ENCODE data around the gene ARHGAP24. TPM values are rescaled to one million over a fixed set of nuclear protein-coding genes. Genes with fewer than 3 reads are reported as not detected.
A peak's percentile ranks its signal among the peaks of the same experiment; 100 is the strongest.
"Not testable (repeated sequence)": the region's sequence is repeated elsewhere in the genome, so short reads cannot be mapped to it uniquely, and the experiment has no call there.

ARHGAP24 gene
- total RNA-seq, 1 donor from 2014 or later = 34.2 TPM

DNA sequence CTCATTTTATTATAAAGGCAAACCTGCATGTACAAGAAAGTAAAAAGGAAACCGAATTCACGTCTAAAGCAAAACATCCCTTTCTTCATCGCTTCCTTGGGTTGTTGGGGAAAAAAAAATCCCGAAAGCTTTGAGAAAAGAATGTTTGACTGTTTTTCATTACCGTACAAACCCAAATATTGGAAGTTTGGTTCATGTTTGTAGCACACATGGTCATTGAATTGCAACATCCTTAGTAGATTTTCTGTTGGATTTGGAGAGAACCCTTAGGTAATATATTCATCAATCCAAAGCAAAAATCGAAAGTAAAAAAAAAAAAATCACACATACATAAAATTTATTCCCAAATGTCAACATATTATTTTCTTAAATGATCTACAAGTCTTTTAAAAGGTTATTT is 464.6 kb downstream of the ARHGAP24 start:
- DNase-seq (ENCODE audit: extremely low read depth, low read depth, low spot score) = no peak

DNA sequence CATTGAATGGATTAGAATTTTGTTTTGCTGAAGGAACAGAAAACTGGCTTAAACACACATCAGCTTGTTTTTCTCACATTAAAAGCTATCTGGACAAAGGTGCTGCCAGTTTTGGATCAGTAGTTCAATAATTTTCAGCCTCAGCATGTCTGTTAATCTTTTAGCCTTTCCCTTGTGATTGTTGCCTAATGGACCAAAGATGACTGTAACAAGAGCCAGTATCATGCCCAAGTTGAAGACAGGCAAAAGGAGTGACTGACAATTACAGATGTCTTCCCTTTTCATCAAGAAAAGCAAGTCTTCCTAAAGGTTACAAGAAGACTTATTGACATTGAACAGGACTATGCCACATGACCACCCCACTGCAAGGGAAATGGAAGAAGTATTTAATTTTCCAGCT is 465.2 kb downstream of the ARHGAP24 start:
- DNase-seq (ENCODE audit: extremely low read depth, low read depth, low spot score) = no peak

DNA sequence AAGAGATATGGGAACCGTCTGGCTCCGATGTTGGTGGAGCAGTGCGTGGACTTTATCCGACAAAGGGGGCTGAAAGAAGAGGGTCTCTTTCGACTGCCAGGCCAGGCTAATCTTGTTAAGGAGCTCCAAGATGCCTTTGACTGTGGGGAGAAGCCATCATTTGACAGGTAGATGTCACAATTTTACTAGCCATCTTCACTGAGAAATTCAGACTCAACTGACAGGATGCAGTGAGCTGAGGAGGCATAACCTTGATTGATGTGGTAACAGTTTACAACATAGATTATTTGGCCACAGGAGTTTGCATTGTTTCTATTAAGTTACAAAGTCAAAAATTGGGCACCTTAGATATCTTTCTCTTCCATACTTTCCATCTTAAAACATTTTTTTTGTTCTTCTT is 467.2 kb downstream of the ARHGAP24 start:
- no peak for DNase-seq (ENCODE audit: extremely low read depth, low read depth, low spot score)

DNA sequence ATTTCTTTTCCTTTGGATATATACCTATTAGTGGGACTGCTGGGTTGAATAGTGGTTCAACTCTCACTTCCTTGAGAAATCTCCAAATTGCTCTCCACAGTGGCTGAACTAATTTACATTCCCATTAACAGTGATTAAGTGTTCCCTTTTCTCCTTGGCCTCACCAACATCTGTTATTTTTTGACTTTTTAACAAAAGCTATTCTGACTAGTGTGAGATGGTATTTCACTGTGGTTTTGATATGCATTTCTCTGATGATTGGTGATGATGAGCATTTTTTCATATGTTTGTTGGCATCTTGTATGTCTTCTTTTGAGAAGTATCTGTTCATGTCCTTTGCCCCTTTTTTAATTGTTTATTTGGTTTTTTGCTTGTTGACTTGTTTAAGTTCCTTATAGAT is 471.9 kb downstream of the ARHGAP24 start:
- no peak for DNase-seq (ENCODE audit: extremely low read depth, low read depth, low spot score)

DNA sequence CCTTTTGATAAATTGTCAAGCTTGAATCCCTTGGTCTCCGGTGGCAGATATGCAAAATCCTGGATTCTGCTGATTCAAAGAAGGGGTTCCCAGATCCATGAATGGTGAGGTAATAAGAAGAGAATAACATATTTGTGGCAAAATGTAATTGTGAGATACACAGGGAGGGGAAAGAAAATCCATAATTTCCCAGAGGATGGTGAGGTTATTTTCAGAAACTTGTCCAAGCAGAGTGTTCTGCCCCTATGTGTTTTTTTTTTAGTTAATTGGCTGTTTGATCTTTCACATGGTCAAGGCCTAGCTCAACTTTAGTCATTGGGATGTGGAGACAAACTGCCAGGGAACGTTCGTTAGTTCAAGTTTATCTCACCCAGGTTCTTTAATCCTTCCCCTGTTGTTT is 476.1 kb downstream of the ARHGAP24 start:
- DNase-seq (ENCODE audit: extremely low read depth, low read depth, low spot score) = no peak

DNA sequence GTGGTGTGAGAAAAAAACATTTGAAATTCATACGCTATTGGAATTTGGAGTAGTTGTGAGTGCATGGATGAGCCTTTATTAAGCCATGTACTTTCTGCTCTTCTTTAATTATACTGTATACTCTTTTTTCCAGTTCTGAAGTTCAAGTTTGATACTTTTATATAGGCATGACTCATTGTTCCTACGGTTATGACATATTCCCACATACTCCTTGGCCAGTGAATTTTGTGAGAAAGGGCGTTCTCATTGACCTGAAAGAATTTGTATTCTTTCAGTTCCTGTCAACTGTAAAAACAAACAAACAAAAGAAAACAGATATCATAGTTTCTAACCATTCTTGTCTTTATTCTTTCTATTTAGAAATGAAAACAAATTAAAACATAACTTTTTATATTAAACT is 477.6 kb downstream of the ARHGAP24 start:
- peak; percentile 65 for DNase-seq (ENCODE audit: extremely low read depth, low read depth, low spot score)

DNA sequence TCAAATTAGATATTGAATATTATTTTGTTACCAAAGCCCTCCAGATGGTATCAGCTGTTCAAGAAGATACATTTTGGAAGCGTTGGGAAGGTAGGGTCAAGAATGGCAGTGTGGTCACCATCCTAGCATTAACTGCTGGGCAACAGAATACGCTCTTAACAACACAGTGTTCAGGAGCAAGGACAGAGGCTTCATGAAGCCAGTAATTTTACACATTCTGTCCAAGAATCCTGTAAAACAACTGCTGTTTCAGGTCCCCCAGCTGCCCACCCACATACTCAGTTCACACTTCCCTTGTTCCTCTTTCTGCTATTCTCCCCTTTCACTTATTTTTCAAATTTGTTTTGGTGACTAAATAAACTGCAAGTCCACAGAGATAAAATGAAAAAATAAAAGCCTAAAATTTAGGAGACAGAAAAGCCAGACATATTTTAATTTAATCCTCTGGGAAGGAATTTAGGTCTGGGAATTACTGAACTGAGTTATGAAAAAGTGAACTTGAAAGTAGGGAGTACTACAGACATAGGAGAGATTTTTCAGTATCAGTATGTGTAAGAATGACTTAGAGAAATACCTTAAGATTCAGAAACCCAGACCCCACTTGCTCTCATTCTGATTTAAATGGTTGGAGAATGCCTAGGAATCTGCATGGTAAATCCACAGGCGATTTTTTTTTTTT is 478.2 kb downstream of the ARHGAP24 start:
- no peak for DNase-seq (ENCODE audit: extremely low read depth, low read depth, low spot score)

DNA sequence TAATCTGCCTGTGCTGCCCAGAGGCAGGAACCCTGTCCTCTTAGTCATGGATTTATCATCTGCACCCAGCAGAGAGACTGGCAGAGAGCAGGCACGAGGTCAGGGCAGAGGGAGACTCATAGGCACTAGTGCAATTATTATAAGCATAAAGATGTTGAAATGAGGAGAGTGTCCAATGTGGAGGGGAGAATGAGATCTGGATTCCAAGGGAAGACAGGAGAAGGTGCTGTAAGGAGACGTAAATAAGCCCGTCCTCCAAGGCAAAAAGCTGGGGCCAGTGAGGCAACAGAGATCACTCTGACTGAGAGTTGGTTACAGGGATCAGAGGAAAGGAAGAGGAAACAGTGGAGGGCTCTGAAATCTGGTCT is 478.7 kb downstream of the ARHGAP24 start:
- no peak for DNase-seq (ENCODE audit: extremely low read depth, low read depth, low spot score)

DNA sequence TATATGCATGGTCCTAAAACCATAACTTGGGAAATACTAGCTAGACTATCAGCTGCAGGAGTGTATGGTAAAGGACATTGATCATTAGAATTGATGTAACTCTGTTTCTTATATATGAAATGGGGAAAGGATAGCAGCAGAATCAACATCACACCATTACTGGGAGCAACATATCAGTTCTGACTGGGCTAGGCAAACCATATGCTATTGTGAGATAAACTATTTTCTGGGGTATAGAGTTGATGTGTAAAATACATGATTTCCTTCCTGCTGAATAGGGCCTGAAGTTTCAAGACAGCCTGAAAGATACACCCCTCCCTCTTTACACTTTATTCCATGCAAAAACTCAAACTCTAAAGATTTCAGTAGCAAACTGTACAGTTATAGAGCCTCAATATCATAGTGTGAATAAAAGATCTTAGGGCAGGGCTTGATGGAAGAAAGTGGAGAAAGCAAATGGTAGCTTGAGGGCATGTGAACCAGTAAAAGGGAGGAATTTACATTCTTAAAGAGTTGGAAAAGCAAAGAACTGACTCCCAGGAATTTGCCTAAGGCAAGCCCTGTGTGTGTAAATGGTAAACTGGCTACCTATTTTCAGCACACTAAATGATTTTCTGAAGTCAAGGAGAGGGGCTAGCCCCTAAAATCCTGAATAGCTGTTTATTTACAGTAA is 480.8 kb downstream of the ARHGAP24 start:
- no peak for DNase-seq (ENCODE audit: extremely low read depth, low read depth, low spot score)

DNA sequence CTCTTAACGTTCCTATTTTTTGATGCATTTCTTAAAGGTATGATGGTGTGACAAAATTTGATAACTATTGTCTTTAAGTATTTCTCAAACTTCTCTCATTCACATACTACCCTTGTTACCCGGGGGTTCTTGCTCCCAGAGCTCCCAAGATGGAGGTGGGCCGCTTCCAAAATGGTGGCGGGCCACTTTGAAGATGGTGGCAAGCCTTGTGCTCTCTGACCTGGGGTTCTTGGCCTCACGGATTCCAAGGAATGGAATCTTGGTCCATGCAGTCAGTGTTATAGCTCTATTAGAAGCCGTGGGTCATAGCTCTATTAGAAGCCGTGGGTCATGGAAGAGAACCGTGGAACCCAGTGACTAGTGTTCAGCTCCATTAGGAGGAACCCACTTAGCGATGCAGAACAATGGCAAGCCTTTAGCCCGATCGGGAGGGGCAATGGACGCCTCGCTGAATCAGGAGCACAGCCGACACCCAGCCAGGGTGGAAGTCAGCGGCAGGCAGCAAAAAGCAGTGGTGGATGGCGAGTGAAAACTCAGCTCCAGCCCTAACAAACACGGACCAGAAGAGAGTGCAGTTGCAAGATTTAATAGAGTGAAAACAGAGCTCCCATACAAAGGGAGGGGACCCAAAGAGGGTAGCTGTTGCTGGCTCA is 481.5 kb downstream of the ARHGAP24 start:
- DNase-seq (ENCODE audit: extremely low read depth, low read depth, low spot score) = no peak

DNA sequence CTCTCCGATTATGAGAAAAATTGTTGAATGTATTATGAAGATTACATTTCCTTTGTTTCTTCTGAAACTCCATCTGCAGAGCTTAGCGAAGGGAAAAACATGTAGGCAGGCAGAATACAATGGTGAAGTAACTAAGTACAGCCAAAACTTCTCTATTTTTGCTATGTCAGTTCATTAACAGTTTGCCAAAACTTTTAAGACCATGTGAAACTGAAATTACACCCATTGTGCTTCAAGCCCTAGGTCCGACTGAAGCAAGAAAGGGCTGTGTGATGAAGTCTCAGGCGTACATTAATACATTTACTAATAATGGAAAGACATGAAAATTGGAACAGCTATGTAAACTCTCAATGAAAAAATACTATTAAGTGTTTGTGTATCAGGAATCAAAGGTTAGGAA is 486.9 kb downstream of the ARHGAP24 start:
- no peak for DNase-seq (ENCODE audit: extremely low read depth, low read depth, low spot score)

DNA sequence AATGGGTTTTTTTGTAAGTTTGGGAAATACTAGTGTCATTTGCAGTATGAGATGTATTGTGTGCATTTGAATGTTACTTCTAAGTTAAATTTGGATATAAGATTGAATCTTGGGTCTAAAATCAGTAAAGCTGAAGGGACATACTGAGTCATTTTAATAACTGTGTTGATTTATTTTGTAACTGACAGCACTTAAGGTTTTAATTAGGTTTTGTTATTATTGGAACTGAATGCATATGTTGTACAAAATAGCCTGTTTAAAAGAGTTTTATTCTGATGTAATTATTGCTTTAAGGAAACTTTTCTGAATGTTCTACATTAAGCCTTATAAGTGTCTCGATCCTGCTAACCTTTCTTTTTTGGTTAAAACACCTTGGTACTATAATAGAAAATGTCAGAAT is 488.3 kb downstream of the ARHGAP24 start:
- no peak for DNase-seq (ENCODE audit: extremely low read depth, low read depth, low spot score)

DNA sequence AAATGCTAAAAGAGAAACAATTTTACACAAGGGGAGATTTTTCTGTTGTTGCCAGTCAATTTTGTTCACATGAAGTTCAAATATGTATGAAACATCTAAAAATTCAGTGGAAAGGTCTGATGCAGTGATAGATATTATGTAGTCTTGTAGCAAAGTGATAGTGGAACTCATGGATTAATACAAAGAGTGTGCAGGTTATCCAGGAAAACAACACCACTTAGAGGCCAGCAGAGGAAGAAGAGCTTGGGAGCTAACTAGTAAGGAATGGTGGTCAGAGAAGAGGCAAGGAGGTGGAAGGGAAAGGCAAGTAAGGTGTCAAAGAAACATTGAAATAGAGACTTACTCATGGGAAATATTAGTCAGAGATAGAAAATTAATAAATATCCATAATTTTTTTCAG is 489.3 kb downstream of the ARHGAP24 start:
- no peak for DNase-seq (ENCODE audit: extremely low read depth, low read depth, low spot score)

DNA sequence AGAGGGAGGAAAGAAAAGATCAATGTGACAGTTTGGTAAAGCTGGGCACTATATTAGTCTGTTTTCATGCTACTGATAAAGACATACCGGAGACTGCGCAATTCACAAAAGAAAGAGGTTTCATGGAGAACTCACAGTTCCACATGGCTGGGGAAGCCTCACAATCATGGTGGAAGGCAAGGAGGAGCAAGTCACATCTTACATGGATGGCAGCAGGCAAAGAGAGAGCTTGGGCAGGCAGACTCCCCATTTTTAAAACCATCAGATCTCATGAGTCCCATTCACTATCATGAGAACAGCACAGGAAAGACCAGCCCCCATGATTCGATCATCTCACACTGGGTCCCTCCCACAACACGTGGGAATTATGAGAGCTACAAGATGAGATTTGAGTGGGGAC is 490.1 kb downstream of the ARHGAP24 start:
- DNase-seq (ENCODE audit: extremely low read depth, low read depth, low spot score) = not testable (repeated sequence)

DNA sequence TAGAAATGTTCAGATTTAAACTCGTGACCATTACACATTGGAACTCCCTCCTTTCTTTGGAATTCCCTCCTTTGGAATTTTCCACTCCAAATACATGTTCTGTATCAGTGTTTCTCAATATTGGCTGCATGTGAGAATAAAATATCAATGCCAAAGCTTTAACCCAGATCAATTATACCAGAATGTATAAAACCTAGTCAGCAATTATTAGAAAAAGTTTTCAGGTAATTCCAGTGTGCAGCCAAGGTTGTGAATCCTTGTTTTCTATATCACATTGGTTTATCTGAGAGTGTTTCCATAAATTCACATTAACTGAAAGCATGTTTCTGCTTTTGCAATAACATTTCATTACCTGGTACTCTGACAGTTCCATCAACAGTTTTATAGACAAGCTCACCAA is 490.6 kb downstream of the ARHGAP24 start:
- no peak for DNase-seq (ENCODE audit: extremely low read depth, low read depth, low spot score)

DNA sequence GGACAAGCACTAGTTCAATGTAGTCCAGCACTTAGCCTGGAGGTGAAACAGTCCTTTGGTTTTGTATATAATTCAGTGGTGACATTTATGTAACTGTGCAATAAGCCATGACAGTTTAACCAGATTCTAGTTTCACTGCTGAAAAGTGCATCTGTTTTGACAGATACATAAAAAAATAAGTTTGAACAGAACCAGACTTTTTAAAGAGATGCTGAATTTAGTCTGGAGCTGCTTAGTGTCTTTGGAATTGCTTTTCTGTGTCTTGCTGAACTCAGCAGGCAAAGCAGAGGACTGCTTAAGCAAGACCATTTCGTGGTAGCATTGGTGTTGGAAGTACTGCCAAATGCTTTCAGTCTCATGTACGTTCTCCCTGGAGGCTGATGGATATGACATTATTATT is 491.4 kb downstream of the ARHGAP24 start:
- DNase-seq (ENCODE audit: extremely low read depth, low read depth, low spot score) = no peak

DNA sequence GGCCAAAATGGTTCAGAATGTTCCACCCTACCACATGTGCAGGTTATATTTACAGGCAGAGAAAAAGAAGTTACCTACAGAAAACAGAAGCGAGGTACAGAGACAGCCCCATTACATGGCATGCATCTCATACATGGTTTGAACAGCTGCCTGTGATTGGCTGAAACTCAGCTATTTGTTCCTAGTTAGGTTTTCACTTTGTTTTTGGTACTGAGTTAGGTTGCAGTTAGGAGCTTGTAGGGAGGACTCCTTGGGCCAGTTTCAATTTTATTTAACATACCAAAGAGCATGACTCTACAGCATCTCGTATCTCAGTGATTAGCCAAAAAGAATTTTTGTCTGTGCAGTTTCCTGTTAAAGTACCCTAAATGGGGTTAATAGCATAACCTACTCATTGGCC is 492.9 kb downstream of the ARHGAP24 start:
- no peak for DNase-seq (ENCODE audit: extremely low read depth, low read depth, low spot score)

DNA sequence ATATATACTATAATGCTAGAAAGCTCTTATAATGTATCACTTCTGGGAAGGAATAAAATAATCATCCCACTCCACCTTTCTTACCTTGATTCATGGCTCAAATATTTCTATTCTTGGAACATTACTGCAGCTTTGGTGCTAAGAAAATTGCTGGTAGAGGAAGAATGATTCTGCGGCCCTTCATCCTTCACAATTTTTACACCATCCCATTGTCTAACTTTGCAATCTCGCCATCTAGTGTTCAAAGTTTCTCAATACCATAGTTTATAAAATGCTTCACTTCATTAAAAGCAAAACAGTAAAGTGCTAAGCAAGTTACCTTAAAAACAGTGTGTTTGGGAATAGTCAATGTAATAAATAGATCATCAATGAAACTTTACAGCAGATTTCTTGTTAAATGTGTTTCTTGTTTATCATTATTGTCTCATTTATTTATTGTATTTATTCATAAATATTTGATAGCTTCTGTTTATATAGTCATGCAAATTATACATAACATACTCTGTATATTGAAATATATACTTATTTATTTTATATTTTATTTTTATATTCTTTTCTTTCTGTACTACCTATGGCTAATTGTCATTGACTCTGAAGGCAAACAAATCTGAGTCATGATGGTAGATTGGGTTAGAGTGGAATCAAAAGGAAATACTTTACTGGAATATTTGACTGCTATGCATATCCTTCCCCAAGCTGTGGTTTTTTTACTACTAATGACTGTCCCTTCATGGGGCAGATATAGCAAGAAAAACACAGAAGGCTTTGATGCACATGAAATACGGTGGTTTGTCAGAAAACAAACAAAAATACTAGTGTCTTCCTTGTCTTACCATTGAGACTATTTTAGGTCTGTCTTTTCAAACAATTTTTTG is 494.2 kb downstream of the ARHGAP24 start:
- DNase-seq (ENCODE audit: extremely low read depth, low read depth, low spot score) = peak; percentile 55

DNA sequence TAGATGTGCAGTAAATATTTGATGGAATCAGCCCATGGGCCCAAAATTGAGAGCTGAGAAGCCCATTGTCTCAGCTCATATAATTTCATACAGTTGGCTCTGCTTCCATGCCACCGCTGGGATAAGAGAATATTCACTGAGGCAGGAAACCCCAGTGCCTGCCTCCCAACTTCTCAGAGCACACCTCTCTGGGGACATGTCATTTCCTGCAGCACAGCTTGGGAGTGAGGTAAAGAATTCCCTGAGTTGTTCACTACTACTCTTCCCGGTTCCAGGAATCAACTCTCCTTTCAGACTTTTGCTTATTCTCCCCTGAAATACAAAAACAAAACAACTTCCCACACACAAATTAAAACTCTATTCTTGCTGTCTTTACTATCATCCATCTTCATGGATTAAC is 495.6 kb downstream of the ARHGAP24 start:
- DNase-seq (ENCODE audit: extremely low read depth, low read depth, low spot score) = no peak

DNA sequence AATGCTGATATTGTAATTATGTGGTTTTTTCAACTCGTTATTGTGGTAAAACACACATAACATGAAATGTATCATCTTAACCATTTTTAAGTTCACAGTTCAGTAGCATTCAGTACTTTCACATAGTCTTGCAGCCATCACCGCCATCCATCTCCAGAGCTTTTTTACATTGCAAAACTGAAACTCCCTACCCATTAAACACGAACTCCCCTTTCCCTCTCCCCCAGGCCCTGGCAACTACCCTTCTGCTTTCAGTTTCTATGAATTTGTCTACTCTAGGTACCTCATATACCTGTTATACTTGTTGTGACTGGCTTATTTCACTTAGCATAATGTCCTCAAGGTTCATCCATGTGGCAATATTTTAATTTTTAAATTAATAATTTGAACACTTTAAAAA is 504.3 kb downstream of the ARHGAP24 start:
- no peak for DNase-seq (ENCODE audit: extremely low read depth, low read depth, low spot score)

DNA sequence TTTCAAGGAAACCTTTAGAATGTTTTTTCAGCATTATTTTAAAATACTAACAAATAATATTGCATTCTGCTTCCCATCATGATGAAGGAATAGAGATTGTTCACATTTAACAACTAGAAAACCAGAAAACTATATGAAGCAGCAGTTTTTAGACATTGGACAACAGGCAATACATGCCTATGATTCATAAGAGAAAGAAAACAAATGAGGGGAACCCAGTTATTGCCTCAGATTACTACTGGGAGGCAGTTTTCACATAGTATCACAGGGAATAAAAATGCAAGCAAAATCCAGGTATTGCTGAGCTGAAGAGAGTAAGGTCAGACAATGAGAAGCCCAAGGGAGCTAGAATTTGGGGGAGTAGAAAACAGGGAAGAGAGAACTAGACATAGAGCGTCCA is 511.3 kb downstream of the ARHGAP24 start:
- DNase-seq (ENCODE audit: extremely low read depth, low read depth, low spot score) = no peak
